ENCODE results near the gene PROKR1.

- no peak for TF ChIP-seq CTCF (IDR thresholded peaks at IDR 0.05)
- no peak for TF ChIP-seq POLR2A (IDR thresholded peaks at IDR 0.05)
Measured at GRCh38 chr2:68693951-68694350, 50.6 kb downstream of the PROKR1 start.

Data from esophagus squamous epithelium (tissue), 4 donors.